Measurements from ENCODE around the gene MBTPS2. TPM values are rescaled to one million over a fixed set of nuclear protein-coding genes. Genes with fewer than 3 reads are reported as not detected.
A peak's percentile ranks its signal among the peaks of the same experiment; 100 is the strongest.

MBTPS2 gene
- total and polyA plus RNA-seq, 9 of the 15 experiments (the other 6 are each of a cell fraction or from before 2014, with no cell fraction given), result 2.3 to 18.7 (median 4.0) TPM

GRCh38 chrX:21799767-21800166 is 39.6 kb upstream of the MBTPS2 start:
- CTCF ChIA-PET (ENCODE audit: low intra/inter-chr PET ratio), result no interaction called here
- no peak overlapping the region for H3K9ac ChIP-seq (ENCODE audit: insufficient read depth in 1 of 2, low read depth in 2 of 2, low read length in 2 of 2)
- FAIRE-seq, result no peak
- no peaks in the 10 kb centered on the region for H3K36me3 ChIP-seq (ENCODE audit: control insufficient read depth, insufficient read depth, low read length)
- WGBS (ENCODE audit: insufficient coverage, low coverage, missing lambda C conversion rate), result 15% methylated on average over 6 of the region's 6 CpGs
- in situ Hi-C loops (cut with MboI) (no loop called here), intact Hi-C loops (cut with micrococcal nuclease) (no loop called here)
- H3K9me3 ChIP-seq (replicated peaks; ENCODE audit: control insufficient read depth, insufficient read depth, low read depth, low read length), result no peaks in the 10 kb centered on the region
- ATAC-seq, result no peak
- TF ChIP-seq KLF6 (CRISPR knock-in tag; IDR thresholded peaks at IDR 0.05; ENCODE audit: borderline replicate concordance) (no peak), NCOA4 (IDR thresholded peaks at IDR 0.05; ENCODE audit: partially characterized antibody) (no peak), SPI1 (IDR thresholded peaks at IDR 0.05; ENCODE audit: borderline replicate concordance, low read depth, low read length) (peak; percentile 66; the same call in 1 of the 2 replicates)
- H3K27ac ChIP-seq (ENCODE audit: extremely low read depth, low read depth, low read length), result no peak overlapping the region
- no peaks in the 10 kb centered on the region for H3K27me3 ChIP-seq (ENCODE audit: control insufficient read depth in 2 of 2, insufficient read depth in 2 of 2, low read length in 2 of 2)
- H3K79me2 ChIP-seq (ENCODE audit: control insufficient read depth, insufficient read depth, low read length), result no peaks in the 10 kb centered on the region
- DNase-seq (ENCODE audit: extremely low read depth in 1 of 4, low spot score in 3 of 4), result no peak
- H3K4me3 ChIP-seq, result no peak overlapping the region
- POLR2A ChIA-PET, result no interaction called here
- no peak overlapping the region for H2AFZ ChIP-seq (ENCODE audit: low read depth, low read length)
- BruUV-seq (replicated peaks), result no TSS peak
- H4K20me1 ChIP-seq (replicated peaks; ENCODE audit: control insufficient read depth, insufficient read depth, low read length), result no peaks in the 10 kb centered on the region
- no peak overlapping the region for H3K4me2 ChIP-seq (ENCODE audit: insufficient read depth, low read length)
- H3K4me1 ChIP-seq (replicated peaks in 1 of 2; ENCODE audit: control insufficient read depth in 2 of 2, insufficient read depth in 2 of 2, low read length in 2 of 2), result no peaks in the 10 kb centered on the region
- no peaks in the 10 kb centered on the region for H3K9me1 ChIP-seq (ENCODE audit: control insufficient read depth, insufficient read depth, low read length)

- H3K4me3 ChIP-seq, result no peak overlapping the region
- no peak overlapping the region for H3K9ac ChIP-seq (ENCODE audit: insufficient read depth in 1 of 2, low read depth in 2 of 2, low read length in 2 of 2)
- no peak overlapping the region for H3K27ac ChIP-seq (ENCODE audit: extremely low read depth, low read depth, low read length)
- ATAC-seq (no peak), DNase-seq (ENCODE audit: extremely low read depth in 1 of 4, low spot score in 3 of 4) (no peak), FAIRE-seq (no peak)
- no peaks in the 10 kb centered on the region for H3K36me3 ChIP-seq (ENCODE audit: control insufficient read depth, insufficient read depth, low read length)
- POLR2A ChIA-PET, result no interaction called here
- CTCF ChIA-PET (ENCODE audit: low intra/inter-chr PET ratio), result no interaction called here
- no peaks in the 10 kb centered on the region for H3K79me2 ChIP-seq (ENCODE audit: control insufficient read depth, insufficient read depth, low read length)
- H2AFZ ChIP-seq (ENCODE audit: low read depth, low read length), result no peak overlapping the region
- no peaks in the 10 kb centered on the region for H3K4me1 ChIP-seq (replicated peaks in 1 of 2; ENCODE audit: control insufficient read depth in 2 of 2, insufficient read depth in 2 of 2, low read length in 2 of 2)
- 0% methylated on average over 1 of the region's 1 CpG for WGBS (ENCODE audit: insufficient coverage, low coverage, missing lambda C conversion rate)
- no peaks in the 10 kb centered on the region for H3K9me3 ChIP-seq (replicated peaks; ENCODE audit: control insufficient read depth, insufficient read depth, low read depth, low read length)
- no peaks in the 10 kb centered on the region for H4K20me1 ChIP-seq (replicated peaks; ENCODE audit: control insufficient read depth, insufficient read depth, low read length)
- H3K9me1 ChIP-seq (ENCODE audit: control insufficient read depth, insufficient read depth, low read length), result no peaks in the 10 kb centered on the region
- no peak overlapping the region for H3K4me2 ChIP-seq (ENCODE audit: insufficient read depth, low read length)
- no TSS peak for BruUV-seq (replicated peaks)
- intact Hi-C loops (cut with micrococcal nuclease) (no loop called here), in situ Hi-C loops (cut with MboI) (no loop called here)
- no peaks in the 10 kb centered on the region for H3K27me3 ChIP-seq (ENCODE audit: control insufficient read depth in 2 of 2, insufficient read depth in 2 of 2, low read length in 2 of 2)
- TF ChIP-seq TRIM24 (IDR thresholded peaks at IDR 0.05), result no peak
- TF ChIP-seq ZNF551 (CRISPR knock-in tag; IDR thresholded peaks at IDR 0.05), result no peak
- TF ChIP-seq PML (IDR thresholded peaks at IDR 0.05; ENCODE audit: low read length), result no peak
- no peak for TF ChIP-seq DEAF1 (CRISPR knock-in tag; IDR thresholded peaks at IDR 0.05)
- TF ChIP-seq ZNF134 (CRISPR knock-in tag; conservative IDR thresholded peaks at IDR 0.05), result no peak
- TF ChIP-seq PRDM10 (IDR thresholded peaks at IDR 0.05; ENCODE audit: partially characterized antibody), result no peak
- no peak for TF ChIP-seq ZNF507 (tag; conservative IDR thresholded peaks at IDR 0.05)
- no peak for TF ChIP-seq TAF9B (IDR thresholded peaks at IDR 0.05; ENCODE audit: partially characterized antibody)
- TF ChIP-seq SMARCA5 (IDR thresholded peaks at IDR 0.05), result no peak
- TF ChIP-seq RBM25 (IDR thresholded peaks at IDR 0.05; ENCODE audit: low read depth, low read length, severe bottlenecking), result no peak
- TF ChIP-seq PHF21A (IDR thresholded peaks at IDR 0.05; ENCODE audit: borderline replicate concordance, low read depth), result no peak
Measured at GRCh38 chrX:21800344-21800770, 39.1 kb upstream of the MBTPS2 start.

Measured in K562 (cell line).